D341Med (cell line): ENCODE data around the gene CMYA5.
A peak's percentile ranks its signal among the peaks of the same experiment; 100 is the strongest.
"Not testable (repeated sequence)": the region's sequence is repeated elsewhere in the genome, so short reads cannot be mapped to it uniquely, and the experiment has no call there.

Experiments used
- DNase-seq: peaks from one replicate; pipeline ENCODE4 v3.0.0; 2012; ENCODE audit warnings: low spot score

The CMYA5 gene

GRCh38 chr5:79746642-79747569, 57.3 kb downstream of the CMYA5 start:
- DNase-seq, result no peak

GRCh38 chr5:79750611-79751510, 61.2 kb downstream of the CMYA5 start:
- no peak for DNase-seq

- DNase-seq, result no peak
Observed at GRCh38 chr5:79753092-79753491, 63.5 kb downstream of the CMYA5 start.

DNA sequence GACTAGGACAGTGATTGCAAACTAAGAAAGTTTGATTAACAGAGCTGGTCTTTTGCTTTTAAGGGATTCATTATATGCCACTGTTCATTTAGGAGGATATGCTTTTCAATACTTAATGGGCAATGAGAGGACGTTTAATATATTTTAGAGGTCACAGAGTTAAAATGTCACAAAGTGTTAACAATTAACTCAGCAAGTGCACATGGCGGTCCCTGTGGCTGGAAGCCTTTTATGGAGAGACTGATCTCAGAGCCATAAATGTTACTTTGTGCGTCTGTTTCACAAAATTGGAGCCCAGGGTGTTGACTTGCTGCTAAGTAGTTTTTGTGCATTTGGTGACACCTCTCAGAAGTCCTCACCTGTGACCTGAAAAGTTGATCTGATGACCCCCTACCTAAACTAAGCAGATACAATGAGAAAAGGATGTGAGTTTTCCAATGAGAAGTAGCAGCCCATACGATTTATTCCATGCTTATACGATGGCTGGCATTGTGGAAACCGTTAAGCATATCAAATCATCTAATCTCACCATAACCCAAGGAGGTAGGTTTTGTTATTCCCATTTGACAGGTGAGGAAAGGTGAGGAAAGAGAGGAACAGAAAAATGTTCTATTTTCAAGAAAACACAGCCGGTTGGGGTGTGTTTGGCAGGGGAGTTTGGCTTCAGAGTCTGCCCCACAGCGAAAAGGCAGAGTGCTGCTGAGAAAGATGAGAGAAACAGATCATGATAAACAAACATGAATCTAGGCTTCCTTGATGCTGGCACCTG, 64.4 kb downstream of the CMYA5 start:
- DNase-seq, result no peak

GRCh38 chr5:79754865-79755555, 65.4 kb downstream of the CMYA5 start:
- no peak for DNase-seq

GRCh38 chr5:79756076-79756475, 66.4 kb downstream of the CMYA5 start:
- DNase-seq, result no peak

DNA sequence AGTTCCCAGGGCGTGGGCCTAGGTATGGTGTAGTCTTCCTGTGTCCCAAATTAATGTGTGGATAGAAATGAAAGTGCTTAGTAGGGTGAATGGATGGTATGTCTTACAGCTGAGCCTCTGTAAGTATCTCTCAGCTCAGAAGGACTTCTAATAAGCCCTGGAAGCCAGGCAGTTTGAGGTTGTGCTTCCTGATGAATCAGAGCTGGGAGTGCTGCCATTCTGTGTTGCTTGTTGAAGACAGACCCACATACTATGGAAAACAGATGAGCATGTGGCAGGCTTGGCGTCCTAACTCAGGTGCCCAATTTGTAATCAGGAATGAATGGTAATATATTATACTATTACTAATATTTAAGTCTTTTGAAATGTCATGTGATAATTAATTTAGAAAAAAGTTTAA, 69.8 kb downstream of the CMYA5 start:
- no peak for DNase-seq

- DNase-seq, result no peak
Observed at GRCh38 chr5:79759848-79760247, 70.2 kb downstream of the CMYA5 start.

DNA sequence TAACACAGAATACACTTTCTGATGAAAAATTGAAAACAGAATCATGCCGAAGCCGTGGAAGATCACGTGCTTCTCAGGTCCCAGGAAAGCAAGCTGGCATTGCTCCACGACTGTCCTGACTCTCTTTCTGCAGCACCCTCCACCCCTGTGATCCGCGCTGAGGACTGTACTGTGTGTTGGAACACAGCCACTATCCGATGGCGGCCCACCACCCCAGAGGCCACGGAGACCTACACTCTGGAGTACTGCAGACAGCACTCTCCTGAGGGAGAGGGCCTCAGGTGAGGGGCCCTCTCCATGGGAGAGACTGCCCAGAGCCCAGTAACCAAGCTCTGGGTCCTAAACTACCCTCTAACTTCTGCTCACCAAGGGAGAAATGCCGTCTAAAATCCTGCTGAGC, 73.3 kb downstream of the CMYA5 start:
- no peak for DNase-seq

DNA sequence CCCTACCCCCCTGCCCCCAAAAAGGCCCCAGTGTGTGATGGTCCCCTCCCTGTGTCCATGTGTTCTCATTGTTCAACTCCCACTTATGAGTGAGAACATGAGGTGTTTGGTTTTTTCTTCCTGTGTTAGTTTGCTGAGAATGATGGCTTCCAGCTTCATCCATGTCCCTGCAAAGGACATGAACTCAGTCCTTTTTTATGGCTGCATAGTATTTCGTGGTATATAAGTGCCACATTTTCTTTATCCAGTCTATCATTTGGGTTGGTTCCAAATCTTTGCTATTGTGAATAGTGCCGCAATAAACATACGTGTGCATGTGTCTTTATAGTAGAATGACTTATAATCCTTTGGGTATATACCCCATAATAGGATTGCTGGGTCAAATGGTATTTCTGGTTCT, 74.5 kb downstream of the CMYA5 start:
- not testable (repeated sequence) for DNase-seq

DNA sequence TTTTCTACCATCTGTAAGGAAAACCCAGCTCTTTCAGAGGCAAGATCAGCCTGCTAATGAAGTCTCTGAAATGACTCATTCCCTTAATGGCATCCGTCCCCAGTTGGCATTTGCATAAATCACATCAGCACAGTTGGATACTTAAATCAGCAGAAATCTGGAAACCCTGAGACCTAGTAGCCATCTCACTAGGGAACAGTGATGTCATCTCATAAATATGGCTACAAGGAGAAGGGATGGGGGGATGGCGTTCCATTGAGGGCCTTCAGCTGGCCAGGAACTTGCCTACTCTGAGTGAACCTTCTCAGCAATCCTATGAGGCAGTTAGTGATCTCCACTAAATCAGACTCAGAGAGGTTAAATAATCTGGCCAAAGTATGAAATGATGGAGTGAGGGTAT, 81.8 kb downstream of the CMYA5 start:
- DNase-seq, result no peak

- DNase-seq, result no peak
Observed at GRCh38 chr5:79772651-79773050, 83.0 kb downstream of the CMYA5 start.

DNA sequence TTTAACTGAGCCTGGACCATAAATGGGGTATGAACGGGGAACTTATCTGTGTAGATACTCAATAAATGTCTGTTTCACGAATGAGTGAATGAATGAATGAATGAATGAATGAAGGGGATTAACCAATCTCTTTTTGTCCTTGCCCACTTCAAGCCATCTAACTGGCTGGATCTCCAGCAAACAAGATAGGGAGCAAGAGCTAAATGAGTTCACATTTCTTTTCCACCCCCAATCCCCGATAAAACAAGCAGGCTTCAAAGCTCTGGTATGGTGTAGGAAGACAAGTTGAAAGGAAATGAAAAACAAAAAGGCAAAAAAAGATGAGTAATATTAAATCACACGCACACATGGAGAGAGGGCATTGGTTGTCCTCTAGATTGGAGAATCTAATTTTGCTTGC, 84.0 kb downstream of the CMYA5 start:
- no peak for DNase-seq

- DNase-seq, result peak; percentile 50
Observed at GRCh38 chr5:79774171-79774854, 84.7 kb downstream of the CMYA5 start.

DNA sequence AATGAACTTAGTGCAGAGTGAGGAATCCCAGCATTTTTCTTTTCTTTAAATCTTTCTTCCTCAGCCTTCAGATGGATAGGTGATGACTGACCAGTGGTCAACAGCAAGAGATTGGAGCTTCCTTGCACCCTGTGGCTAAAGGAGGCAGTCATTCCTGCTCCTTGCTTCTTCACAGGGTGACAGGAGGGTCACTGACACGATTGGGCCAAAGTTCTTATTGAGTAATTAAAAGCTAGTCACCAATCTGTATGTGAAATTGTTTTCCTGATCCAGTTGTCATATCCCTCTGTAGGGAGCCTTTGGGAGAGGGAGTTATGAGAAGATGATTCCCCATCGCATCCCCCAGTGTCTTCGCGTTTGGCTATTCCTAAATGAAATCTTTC, 85.2 kb downstream of the CMYA5 start:
- no peak for DNase-seq

DNA sequence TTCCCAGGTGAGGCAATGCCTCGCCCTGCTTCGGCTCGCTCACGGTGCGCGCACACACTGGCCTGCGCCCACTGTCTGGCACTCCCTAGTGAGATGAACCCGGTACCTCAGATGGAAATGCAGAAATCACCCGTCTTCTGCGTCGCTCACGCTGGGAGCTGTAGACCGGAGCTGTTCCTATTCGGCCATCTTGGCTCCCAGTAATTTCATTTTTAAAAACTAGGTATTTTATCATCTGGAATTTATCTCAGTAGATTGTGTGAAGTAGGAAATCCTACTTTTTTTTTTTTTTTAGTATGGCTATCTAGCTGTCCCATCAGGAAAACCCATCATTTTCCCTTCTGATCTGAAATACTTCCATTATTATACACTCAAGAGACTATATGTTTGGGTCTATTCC, 95.1 kb downstream of the CMYA5 start:
- not testable (repeated sequence) for DNase-seq

- no peak for DNase-seq
Observed at GRCh38 chr5:79785983-79786382, 96.3 kb downstream of the CMYA5 start.

GRCh38 chr5:79787448-79787847, 97.8 kb downstream of the CMYA5 start:
- DNase-seq, result no peak

DNA sequence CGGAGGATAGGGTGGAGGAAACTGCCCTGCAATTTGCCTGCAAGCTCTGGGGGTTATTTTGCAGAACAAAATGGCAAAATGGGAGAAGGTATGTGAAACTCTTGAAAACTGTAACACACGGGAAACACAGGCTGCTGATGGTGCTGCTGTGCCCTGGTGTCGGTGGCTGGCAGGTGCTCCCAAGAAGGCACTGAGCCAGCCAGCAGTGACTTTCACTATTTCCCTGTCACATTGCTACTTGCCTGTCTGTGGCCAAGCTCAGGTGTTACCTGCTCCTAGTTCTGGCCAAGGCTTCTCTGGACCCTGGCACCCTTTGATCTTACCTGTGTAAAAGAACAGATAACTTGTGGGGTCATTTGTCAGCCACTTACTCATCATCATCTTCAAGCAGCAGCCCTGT, 102.2 kb downstream of the CMYA5 start:
- DNase-seq, result no peak

GRCh38 chr5:79792463-79792862, 102.8 kb downstream of the CMYA5 start:
- DNase-seq, result no peak

DNA sequence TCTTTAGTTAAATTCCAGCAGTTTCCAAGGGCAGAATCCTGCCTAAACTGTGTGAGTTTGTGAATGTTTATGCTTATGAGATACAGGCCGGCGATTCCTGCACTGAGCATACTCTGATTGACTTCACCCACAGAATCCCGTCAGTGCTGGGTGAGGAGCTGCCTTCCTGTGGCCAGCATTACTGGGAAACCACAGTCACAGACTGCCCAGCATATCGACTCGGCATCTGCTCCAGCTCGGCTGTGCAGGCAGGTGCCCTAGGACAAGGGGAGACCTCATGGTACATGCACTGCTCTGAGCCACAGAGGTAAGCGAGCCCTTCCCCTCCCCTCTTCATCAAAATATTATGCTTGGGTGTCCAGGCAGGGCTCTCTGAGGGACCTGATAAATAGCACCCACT, 103.7 kb downstream of the CMYA5 start:
- DNase-seq, result no peak
